ENCODE results near the gene KMT5C.

Gene KMT5C

GRCh38 chr19:55360902-55361301 lies 21.2 kb downstream of the KMT5C start:
- in situ Hi-C loops (cut with HindIII; ENCODE audit: low pct_ligation_motif_present, low pct_unique_long_range_greater_than_20kb, low sequenced_read_pairs) = no loop called here
- DNase-seq = no peak

- in situ Hi-C loops (cut with HindIII; ENCODE audit: low pct_ligation_motif_present, low pct_unique_long_range_greater_than_20kb, low sequenced_read_pairs) = no loop called here
- no peak for DNase-seq
These were observed 22.7 kb downstream of the KMT5C start for GRCh38 chr19:55362174-55362989.

GRCh38 chr19:55362990-55363716 lies 23.5 kb downstream of the KMT5C start, which contains the start of gene GARIN5B:
Gene GARIN5B (minus strand): TSS chr19:55363260. CDS start chr19:55363066, 194 bp downstream.
- in situ Hi-C loops (cut with HindIII; ENCODE audit: low pct_ligation_motif_present, low pct_unique_long_range_greater_than_20kb, low sequenced_read_pairs) = no loop called here
- DNase-seq = no peak

GRCh38 chr19:55365245-55365644 lies 25.6 kb downstream of the KMT5C start:
- DNase-seq = no peak
- in situ Hi-C loops (cut with HindIII; ENCODE audit: low pct_ligation_motif_present, low pct_unique_long_range_greater_than_20kb, low sequenced_read_pairs) = no loop called here

GRCh38 chr19:55365964-55366363 lies 26.3 kb downstream of the KMT5C start:
- in situ Hi-C loops (cut with HindIII; ENCODE audit: low pct_ligation_motif_present, low pct_unique_long_range_greater_than_20kb, low sequenced_read_pairs) = no loop called here

GRCh38 chr19:55366790-55367189 lies 27.1 kb downstream of the KMT5C start:
- in situ Hi-C loops (cut with HindIII; ENCODE audit: low pct_ligation_motif_present, low pct_unique_long_range_greater_than_20kb, low sequenced_read_pairs) = no loop called here
- DNase-seq = no peak

More at GRCh38 chr19:55365964-55366363, 26.3 kb downstream of the KMT5C start:
- DNase-seq = no peak

- in situ Hi-C loops (cut with HindIII; ENCODE audit: low pct_ligation_motif_present, low pct_unique_long_range_greater_than_20kb, low sequenced_read_pairs) = no loop called here
These were observed 28.4 kb downstream of the KMT5C start for GRCh38 chr19:55368106-55368505.

GRCh38 chr19:55368701-55369563 lies 29.3 kb downstream of the KMT5C start:
- in situ Hi-C loops (cut with HindIII; ENCODE audit: low pct_ligation_motif_present, low pct_unique_long_range_greater_than_20kb, low sequenced_read_pairs) = no loop called here
- no peak for DNase-seq

More at GRCh38 chr19:55368106-55368505, 28.4 kb downstream of the KMT5C start:
- no peak for DNase-seq

- in situ Hi-C loops (cut with HindIII; ENCODE audit: low pct_ligation_motif_present, low pct_unique_long_range_greater_than_20kb, low sequenced_read_pairs) = no loop called here
- DNase-seq = peak; percentile 64
These were observed 30.1 kb downstream of the KMT5C start for GRCh38 chr19:55369653-55370304.

- in situ Hi-C loops (cut with HindIII; ENCODE audit: low pct_ligation_motif_present, low pct_unique_long_range_greater_than_20kb, low sequenced_read_pairs) = no loop called here
- peak; percentile 33 for DNase-seq
These were observed 30.8 kb downstream of the KMT5C start, which contains the start of gene IL11 for GRCh38 chr19:55370305-55370988. Gene IL11 (minus strand): TSS chr19:55370463. CDS start chr19:55370310, 153 bp downstream.

- in situ Hi-C loops (cut with HindIII; ENCODE audit: low pct_ligation_motif_present, low pct_unique_long_range_greater_than_20kb, low sequenced_read_pairs) = no loop called here
- no peak for DNase-seq
These were observed 32.8 kb downstream of the KMT5C start for GRCh38 chr19:55372316-55373081.

GRCh38 chr19:55373306-55373992 lies 33.8 kb downstream of the KMT5C start:
- in situ Hi-C loops (cut with HindIII; ENCODE audit: low pct_ligation_motif_present, low pct_unique_long_range_greater_than_20kb, low sequenced_read_pairs) = no loop called here
- DNase-seq = no peak

GRCh38 chr19:55373993-55374757 lies 34.5 kb downstream of the KMT5C start:
- DNase-seq = peak; percentile 11
- in situ Hi-C loops (cut with HindIII; ENCODE audit: low pct_ligation_motif_present, low pct_unique_long_range_greater_than_20kb, low sequenced_read_pairs) = no loop called here

- no peak for DNase-seq
- in situ Hi-C loops (cut with HindIII; ENCODE audit: low pct_ligation_motif_present, low pct_unique_long_range_greater_than_20kb, low sequenced_read_pairs) = no loop called here
These were observed 36.7 kb downstream of the KMT5C start, which contains the start of gene TMEM190 for GRCh38 chr19:55376241-55376933. Gene TMEM190 (plus strand): TSS chr19:55376826. CDS start chr19:55376854, 28 bp downstream.
